ENCODE results near the gene FLNB. TPM values are rescaled to one million over a fixed set of nuclear protein-coding genes. Genes with fewer than 3 reads are reported as not detected.

FLNB gene
- total and polyA plus RNA-seq, 9 of the 15 experiments (the other 6 are each of a cell fraction or from before 2014, with no cell fraction given): 9.4 to 48.1 (median 25.6) TPM

DNA sequence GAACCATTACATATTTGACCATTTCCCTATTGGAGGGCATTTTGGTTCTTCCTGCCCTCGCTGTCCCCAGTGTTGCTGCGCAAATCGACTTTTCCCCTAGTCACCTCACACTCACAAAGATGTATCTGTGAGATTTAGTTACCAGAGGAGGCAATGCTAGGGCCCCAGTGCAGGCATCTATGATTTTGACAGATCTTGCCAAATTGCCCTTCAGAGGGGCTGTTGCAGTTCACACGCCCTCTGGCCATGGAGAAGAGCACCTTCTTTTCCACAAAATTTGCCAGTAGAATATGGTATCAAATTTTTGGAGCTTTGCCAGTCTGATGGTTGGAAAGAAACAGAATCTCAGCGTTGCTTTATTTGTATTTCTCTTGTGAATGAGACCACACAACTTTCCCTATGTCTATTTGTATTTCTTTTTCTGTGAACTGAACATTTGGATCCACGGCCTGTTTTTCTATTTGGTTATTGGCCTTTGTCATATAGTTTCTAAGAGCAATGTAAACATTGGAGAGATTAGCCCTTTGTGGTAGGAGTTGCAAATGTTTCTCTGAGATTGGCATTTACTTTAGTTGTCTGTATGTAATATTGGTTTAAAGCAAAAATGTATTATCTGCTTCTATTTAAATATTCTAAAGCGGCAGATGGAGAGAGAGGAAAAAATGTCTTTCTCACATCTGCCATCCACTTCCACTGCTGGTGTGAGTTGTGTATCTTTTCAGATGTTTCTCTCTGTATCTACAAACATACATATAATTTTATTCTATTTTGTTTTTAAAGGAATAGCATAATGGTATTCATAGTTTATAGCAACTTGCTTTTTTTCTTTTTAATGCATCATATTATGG, 136.5 kb downstream of the FLNB start (continued):
- TF ChIP-seq, protein P1, sequence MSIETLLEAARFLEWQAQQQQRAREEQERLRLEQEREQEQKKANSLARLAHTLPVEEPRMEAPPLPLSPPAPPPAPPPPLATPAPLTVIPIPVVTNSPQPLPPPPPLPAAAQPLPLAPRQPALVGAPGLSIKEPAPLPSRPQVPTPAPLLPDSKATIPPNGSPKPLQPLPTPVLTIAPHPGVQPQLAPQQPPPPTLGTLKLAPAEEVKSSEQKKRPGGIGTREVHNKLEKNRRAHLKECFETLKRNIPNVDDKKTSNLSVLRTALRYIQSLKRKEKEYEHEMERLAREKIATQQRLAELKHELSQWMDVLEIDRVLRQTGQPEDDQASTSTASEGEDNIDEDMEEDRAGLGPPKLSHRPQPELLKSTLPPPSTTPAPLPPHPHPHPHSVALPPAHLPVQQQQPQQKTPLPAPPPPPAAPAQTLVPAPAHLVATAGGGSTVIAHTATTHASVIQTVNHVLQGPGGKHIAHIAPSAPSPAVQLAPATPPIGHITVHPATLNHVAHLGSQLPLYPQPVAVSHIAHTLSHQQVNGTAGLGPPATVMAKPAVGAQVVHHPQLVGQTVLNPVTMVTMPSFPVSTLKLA (conservative IDR thresholded peaks at IDR 0.05): no peak
- TF ChIP-seq, protein P2, sequence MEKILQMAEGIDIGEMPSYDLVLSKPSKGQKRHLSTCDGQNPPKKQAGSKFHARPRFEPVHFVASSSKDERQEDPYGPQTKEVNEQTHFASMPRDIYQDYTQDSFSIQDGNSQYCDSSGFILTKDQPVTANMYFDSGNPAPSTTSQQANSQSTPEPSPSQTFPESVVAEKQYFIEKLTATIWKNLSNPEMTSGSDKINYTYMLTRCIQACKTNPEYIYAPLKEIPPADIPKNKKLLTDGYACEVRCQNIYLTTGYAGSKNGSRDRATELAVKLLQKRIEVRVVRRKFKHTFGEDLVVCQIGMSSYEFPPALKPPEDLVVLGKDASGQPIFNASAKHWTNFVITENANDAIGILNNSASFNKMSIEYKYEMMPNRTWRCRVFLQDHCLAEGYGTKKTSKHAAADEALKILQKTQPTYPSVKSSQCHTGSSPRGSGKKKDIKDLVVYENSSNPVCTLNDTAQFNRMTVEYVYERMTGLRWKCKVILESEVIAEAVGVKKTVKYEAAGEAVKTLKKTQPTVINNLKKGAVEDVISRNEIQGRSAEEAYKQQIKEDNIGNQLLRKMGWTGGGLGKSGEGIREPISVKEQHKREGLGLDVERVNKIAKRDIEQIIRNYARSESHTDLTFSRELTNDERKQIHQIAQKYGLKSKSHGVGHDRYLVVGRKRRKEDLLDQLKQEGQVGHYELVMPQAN (IDR thresholded peaks at IDR 0.05; ENCODE audit: borderline replicate concordance): no peak
- no peak for TF ChIP-seq CSDE1 (IDR thresholded peaks at IDR 0.05)
- TF ChIP-seq, protein P3, sequence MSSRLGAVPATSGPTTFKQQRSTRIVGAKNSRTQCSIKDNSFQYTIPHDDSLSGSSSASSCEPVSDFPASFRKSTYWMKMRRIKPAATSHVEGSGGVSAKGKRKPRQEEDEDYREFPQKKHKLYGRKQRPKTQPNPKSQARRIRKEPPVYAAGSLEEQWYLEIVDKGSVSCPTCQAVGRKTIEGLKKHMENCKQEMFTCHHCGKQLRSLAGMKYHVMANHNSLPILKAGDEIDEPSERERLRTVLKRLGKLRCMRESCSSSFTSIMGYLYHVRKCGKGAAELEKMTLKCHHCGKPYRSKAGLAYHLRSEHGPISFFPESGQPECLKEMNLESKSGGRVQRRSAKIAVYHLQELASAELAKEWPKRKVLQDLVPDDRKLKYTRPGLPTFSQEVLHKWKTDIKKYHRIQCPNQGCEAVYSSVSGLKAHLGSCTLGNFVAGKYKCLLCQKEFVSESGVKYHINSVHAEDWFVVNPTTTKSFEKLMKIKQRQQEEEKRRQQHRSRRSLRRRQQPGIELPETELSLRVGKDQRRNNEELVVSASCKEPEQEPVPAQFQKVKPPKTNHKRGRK (tag; IDR thresholded peaks at IDR 0.05): no peak

Measured in K562 (cell line).